GM18517 (cell line): ENCODE measurements around the gene ZKSCAN1.
"Not testable (repeated sequence)": the region's sequence is repeated elsewhere in the genome, so short reads cannot be mapped to it uniquely, and the experiment has no call there.

Experiments
- ATAC-seq: cut with Tn5 transposase; IDR thresholded peaks from one replicate; pipeline ENCODE4 v1.9.1; 2021; ENCODE audit warnings: mild to moderate bottlenecking, moderate library complexity; ENCODE audit not compliant: unreplicated experiment

The ZKSCAN1 gene

GRCh38 chr7:100000239-100000638 is 15.2 kb upstream of the ZKSCAN1 start:
- ATAC-seq = no peak

GRCh38 chr7:100003711-100004661 is 11.4 kb upstream of the ZKSCAN1 start:
- ATAC-seq = no peak

GRCh38 chr7:100007887-100008286 is 7.5 kb upstream of the ZKSCAN1 start:
- no peak for ATAC-seq

DNA sequence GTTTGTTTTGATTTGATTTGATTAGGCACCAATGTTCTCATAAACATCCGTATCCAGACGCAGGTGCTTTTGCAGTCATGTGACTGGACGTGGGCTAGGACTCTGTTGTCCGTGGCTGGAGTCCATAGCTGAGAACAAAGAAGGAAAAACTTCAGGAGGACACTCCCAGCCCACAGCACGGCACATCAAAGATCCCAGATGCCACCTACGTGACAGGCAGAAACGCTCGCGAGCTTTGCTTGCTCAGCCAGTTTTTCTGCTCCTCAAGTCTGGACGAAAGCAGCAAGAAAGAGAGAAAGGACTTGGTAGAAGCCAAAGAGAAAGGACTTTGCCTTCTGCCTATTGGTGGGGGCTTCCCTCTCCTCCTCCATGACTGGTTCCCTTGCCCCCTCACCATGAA is 6.9 kb upstream of the ZKSCAN1 start:
- no peak for ATAC-seq

DNA sequence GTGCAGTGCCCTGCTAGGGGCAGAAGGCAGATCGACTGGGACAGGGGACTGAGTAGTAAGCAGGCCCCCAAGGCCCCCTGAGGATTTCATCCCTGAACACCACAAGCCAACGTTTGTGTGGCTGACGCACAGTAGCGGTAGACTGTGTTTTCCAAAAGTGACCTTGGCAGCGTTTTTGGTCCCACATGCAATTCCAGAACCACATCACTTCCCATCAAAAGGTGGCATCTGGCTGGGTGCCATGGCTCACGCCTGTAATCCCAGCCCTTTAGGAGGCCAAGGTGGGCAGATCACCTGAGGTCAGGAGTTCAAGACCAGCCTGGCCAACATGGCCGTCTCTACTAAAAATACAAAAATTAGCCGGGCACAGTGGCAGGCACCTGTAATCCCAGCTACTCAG is 5.4 kb upstream of the ZKSCAN1 start:
- not testable (repeated sequence) for ATAC-seq

GRCh38 chr7:100010901-100011300 is 4.5 kb upstream of the ZKSCAN1 start:
- ATAC-seq = no peak

GRCh38 chr7:100011516-100011915 is 3.9 kb upstream of the ZKSCAN1 start:
- no peak for ATAC-seq

GRCh38 chr7:100012385-100013327 is 2.7 kb upstream of the ZKSCAN1 start:
- not testable (repeated sequence) for ATAC-seq

DNA sequence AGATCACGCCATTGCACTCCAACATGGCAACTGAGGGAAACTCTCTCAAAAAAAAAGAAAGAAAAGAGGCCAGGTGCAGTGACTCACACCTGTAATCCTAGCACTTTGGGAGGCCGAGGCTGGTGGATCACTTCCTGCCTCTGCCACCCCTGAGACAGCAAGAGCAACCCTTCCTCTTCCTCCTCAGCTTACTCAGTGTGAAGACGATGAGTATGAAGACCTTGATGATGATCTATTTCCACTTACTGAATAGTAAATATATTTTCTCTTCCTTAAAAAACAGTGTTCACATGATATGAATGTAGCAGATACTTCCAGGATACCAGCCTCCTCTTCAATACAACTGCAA is 2.1 kb upstream of the ZKSCAN1 start:
- ATAC-seq = no peak

DNA sequence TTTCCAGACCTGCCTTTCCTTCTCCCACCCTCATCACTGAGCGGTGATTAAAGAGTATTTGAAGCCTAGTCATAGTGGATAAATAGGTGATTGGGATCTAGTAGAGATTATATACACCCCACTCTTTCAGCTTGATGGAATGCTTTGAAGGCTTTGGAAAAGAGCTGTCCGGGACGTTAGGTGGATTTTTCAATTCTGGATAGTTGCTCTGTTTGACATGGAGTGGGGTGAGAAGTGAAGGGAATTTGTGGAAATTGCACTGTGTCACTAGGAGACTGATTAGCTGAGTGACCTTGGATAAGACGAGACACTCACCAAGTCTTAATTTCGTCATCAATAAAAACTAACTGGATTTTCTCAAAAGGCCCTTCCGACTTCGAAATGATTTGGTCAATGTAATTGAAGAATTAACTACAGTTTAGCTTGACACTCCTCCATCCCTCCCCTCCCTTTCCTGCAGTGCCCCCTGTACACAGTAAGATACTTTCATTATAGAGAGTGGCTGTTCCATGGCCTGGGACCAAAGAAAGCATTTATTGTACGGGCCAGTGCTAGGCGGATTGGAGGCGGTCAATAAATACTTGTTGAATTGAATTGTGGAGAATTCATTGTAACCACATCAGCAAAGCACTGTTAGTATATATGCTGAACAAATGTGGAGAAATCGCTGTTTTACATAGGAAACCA is 962 bp downstream of the ZKSCAN1 start:
- ATAC-seq = no peak

DNA sequence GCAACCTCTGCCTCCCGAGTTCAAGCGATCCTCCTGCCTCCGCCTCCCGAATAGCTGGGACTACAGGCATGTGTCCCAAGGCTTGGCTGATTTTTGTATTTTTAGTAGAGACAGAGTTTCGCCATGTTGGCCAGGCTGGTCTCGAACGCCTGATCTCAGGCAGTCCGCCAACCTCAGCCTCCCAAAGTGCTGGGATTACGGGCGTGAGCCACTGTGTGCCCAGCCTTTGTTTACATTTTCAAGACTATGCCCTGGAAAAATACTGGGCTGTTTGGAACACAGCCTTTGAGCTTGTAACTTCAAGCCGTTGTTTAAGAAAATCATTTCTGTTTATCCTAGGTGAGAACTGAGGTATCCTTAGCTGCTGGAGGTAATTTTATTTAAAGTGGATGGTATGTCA is 1.9 kb downstream of the ZKSCAN1 start:
- no peak for ATAC-seq

GRCh38 chr7:100017875-100018274 is 2.5 kb downstream of the ZKSCAN1 start:
- no peak for ATAC-seq

GRCh38 chr7:100019908-100020307 is 4.5 kb downstream of the ZKSCAN1 start:
- no peak for ATAC-seq

DNA sequence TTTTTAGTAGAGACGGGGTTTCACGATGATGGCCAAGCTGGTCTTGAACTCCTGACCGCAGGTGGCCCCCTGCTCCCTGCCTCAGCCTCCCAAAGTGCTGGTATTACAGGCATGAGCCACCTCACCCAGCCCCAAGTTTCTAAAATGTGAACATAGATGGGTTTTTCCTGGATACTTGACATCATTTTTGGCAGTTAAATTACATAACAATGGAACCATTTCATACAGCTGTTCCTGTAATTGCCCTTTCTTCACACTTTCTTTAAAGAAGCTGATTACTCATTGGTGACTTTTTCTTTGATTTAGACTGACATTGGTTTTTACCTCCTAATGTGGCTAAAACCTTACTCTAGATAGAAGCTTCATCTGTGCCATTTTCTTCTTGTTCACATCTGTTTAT is 5.9 kb downstream of the ZKSCAN1 start:
- no peak for ATAC-seq

GRCh38 chr7:100022621-100023020 is 7.2 kb downstream of the ZKSCAN1 start:
- no peak for ATAC-seq

DNA sequence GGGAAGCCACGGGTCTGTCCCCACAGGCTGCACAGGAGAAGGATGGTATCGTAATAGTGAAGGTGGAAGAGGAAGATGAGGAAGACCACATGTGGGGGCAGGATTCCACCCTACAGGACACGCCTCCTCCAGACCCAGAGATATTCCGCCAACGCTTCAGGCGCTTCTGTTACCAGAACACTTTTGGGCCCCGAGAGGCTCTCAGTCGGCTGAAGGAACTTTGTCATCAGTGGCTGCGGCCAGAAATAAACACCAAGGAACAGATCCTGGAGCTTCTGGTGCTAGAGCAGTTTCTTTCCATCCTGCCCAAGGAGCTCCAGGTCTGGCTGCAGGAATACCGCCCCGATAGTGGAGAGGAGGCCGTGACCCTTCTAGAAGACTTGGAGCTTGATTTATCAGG is 8.1 kb downstream of the ZKSCAN1 start:
- no peak for ATAC-seq

DNA sequence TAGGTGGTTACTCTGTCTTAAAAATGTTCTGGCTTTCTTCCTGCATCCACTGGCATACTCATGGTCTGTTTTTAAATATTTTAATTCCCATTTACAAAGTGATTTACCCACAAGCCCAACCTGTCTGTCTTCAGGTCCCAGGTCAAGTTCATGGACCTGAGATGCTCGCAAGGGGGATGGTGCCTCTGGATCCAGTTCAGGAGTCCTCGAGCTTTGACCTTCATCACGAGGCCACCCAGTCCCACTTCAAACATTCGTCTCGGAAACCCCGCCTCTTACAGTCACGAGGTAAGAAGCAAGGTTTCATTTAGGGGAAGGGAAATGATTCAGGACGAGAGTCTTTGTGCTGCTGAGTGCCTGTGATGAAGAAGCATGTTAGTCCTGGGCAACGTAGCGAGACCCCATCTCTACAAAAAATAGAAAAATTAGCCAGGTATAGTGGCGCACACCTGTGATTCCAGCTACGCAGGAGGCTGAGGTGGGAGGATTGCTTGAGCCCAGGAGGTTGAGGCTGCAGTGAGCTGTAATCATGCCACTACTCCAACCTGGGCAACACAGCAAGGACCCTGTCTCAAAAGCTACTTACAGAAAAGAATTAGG is 8.7 kb downstream of the ZKSCAN1 start:
- no peak for ATAC-seq

GRCh38 chr7:100027197-100027596 is 11.8 kb downstream of the ZKSCAN1 start:
- ATAC-seq = no peak

DNA sequence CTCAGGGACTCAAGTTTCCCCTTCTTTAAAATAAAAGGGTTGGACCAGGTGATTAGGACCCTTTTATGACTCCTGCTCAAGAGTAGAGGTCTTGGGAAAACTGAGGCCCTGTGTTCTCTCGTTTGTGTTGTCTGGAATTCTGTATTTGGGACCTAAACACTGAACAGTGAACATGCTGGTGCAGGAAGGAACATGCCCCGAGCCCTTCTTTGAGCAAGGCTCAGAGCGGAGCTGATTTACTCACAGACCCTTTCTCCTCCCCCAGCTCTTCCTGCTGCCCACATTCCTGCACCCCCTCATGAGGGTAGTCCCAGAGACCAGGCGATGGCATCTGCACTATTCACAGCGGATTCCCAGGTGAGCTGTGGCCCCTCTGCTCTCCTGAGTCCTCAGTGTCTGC is 14.2 kb downstream of the ZKSCAN1 start:
- ATAC-seq = no peak

DNA sequence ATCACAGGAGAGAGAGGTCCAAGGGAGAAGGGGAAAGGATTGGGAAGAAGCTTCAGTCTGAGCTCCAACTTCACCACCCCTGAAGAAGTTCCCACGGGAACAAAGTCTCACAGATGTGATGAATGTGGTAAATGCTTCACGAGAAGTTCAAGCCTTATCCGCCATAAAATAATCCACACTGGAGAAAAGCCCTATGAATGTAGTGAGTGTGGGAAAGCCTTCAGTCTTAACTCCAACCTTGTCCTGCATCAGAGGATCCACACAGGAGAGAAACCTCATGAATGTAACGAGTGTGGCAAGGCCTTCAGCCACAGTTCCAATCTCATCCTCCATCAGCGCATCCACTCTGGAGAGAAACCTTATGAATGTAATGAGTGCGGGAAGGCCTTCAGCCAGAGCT is 18.1 kb downstream of the ZKSCAN1 start:
- ATAC-seq = no peak
